Mononuclear cell (primary cell): ENCODE data around the gene SYNGAP1. TPM values are rescaled to one million over a fixed set of nuclear protein-coding genes. Genes with fewer than 3 reads are reported as not detected.

Experiments used
- H3K27me3 ChIP-seq: 2 replicates; pipeline ENCODE4 v1.6.0; 2011; ENCODE audit warnings: low read length, control low read depth; ENCODE audit not compliant: insufficient read depth
- H3K4me1 ChIP-seq: 2 replicates; pipeline ENCODE4 v1.5.1; 2011; ENCODE audit warnings: mild to moderate bottlenecking, low read length, control low read depth; ENCODE audit not compliant: insufficient read depth
- H3K4me3 ChIP-seq: 2 replicates; pipeline ENCODE4 v1.5.1; 2011; ENCODE audit warnings: mild to moderate bottlenecking, low read length, moderate library complexity
- H3K9me3 ChIP-seq: 2 replicates; pipeline ENCODE4 v1.5.1; 2011; ENCODE audit warnings: low read depth, mild to moderate bottlenecking, control low read depth, low read length
- total RNA-seq: library from RNA; depleted of rRNA; stranded (reverse); fragments of >200 nt; gene quantifications from one replicate; pipeline ENCODE4 v1.2.3, GENCODE V29; 2012

SYNGAP1 gene
- total RNA-seq, 1 donor = 10.5 TPM

DNA sequence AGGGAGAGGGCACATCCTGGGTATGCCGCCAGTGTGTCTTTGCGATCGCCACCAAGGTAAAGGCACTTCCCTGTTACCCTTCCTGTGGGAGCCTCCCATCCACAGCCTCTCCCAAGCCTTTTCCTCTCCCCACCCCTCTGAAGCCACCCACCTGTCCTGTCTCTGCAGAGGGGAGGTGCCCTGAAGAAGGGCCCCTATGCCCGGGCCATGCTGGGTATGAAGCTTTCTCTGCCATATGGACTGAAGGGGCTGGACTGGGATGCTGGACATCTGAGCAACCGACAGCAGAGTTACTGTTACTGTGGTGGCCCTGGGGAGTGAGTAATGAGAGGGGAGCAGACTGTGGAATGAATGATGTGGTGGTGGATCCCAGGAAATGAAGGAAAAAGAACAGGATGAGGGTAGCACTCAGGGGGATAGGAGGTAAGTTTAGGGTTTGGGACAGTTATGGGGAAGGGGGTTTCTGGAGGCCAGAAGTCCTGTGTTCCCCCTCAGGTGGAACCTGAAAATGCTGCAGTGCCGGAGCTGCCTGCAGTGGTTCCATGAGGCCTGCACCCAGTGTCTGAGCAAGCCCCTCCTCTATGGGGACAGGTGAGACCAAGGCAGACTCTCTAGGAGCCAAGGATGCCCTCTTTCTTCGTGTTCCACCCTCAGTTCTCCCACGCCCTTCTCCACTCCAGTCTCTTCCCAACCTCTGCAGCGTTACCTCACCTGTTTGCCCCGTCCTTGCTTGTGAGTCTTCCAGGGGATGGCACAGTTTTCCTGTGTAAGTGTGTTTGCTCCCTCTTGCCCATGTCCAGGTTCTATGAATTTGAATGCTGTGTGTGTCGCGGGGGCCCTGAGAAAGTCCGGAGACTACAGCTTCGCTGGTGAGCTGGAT, 6.4 kb upstream of the SYNGAP1 start:
- Histone ChIP-seq H3K9me3 (no peaks in the 10 kb centered on the region), H3K4me1 (peaks cover 64% of the 10 kb centered on the region), H3K27me3 (no peaks in the 10 kb centered on the region), H3K4me3 (no peak overlapping the region)

DNA sequence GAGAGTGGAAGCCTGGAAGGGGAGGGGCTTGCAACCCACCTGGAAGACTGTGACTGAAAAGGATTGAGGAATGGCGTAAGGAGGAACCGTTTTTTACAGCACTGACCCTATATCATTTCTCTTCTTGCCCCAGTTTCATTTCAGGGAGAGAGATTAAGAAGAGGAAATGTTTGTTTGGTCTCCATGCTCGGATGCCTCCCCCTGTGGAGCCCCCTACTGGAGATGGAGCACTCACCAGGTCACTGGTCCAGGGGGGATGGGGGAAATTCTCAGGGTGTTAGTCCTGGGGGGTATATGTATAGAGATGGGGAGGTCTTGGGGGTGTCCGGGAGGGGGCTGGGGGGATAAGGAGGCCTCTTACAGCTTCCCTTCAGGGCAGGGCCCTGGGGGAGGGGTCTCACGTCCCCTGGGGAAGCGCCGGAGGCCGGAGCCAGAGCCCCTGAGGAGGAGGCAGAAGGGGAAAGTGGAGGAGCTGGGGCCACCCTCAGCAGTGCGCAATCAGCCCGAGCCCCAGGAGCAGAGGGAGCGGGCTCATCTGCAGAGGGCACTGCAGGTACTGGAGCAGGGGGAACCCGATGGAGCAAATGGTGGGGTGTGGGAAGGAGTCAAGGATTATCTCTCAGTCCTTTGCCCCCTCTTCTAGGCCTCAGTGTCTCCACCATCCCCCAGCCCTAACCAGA, 5.1 kb upstream of the SYNGAP1 start:
- H3K4me3 ChIP-seq = no peak overlapping the region
- H3K9me3 ChIP-seq = no peaks in the 10 kb centered on the region
- peaks cover 71% of the 10 kb centered on the region for H3K4me1 ChIP-seq
- no peaks in the 10 kb centered on the region for H3K27me3 ChIP-seq

DNA sequence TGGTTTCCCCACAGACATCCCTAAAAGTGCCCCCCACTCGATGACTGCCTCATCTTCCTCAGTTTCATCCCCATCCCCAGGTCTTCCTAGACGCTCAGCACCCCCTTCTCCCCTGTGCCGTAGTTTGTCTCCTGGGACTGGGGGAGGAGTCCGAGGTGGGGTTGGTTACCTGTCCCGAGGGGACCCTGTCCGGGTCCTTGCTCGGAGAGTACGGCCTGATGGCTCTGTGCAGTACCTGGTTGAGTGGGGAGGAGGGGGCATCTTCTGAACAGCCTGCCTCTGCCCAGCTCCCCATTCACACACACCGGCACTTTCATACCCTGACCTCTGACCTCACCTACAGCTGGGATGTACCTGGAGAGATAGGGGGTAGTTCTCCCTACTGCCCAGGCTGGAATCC, 4.0 kb upstream of the SYNGAP1 start:
- no peak overlapping the region for H3K4me3 ChIP-seq
- H3K9me3 ChIP-seq = no peaks in the 10 kb centered on the region
- no peaks in the 10 kb centered on the region for H3K27me3 ChIP-seq
- H3K4me1 ChIP-seq = peaks cover 70% of the 10 kb centered on the region

GRCh38 chr6:33416386-33417127, 3.3 kb upstream of the SYNGAP1 start:
- Histone ChIP-seq H3K4me1 (peaks cover 67% of the 10 kb centered on the region), H3K9me3 (no peaks in the 10 kb centered on the region), H3K27me3 (no peaks in the 10 kb centered on the region), H3K4me3 (peak overlapping the region; percentile 43)

GRCh38 chr6:33417128-33417902, 2.5 kb upstream of the SYNGAP1 start:
- Histone ChIP-seq H3K9me3 (no peaks in the 10 kb centered on the region), H3K27me3 (no peaks in the 10 kb centered on the region), H3K4me3 (peak overlapping the region; percentile 43), H3K4me1 (peaks cover 59% of the 10 kb centered on the region)

- H3K9me3 ChIP-seq = no peaks in the 10 kb centered on the region
- H3K4me3 ChIP-seq = peak within 1 kb of the TSS; percentile 43
- no peaks in the 10 kb centered on the region for H3K27me3 ChIP-seq
- peaks cover 53% of the 10 kb centered on the region for H3K4me1 ChIP-seq
Observed at GRCh38 chr6:33417903-33418689, 1.8 kb upstream of the SYNGAP1 start, which contains the start of gene CUTA. Gene CUTA (minus strand): TSS chr6:33418107. CDS start chr6:33418000, 107 bp downstream.

DNA sequence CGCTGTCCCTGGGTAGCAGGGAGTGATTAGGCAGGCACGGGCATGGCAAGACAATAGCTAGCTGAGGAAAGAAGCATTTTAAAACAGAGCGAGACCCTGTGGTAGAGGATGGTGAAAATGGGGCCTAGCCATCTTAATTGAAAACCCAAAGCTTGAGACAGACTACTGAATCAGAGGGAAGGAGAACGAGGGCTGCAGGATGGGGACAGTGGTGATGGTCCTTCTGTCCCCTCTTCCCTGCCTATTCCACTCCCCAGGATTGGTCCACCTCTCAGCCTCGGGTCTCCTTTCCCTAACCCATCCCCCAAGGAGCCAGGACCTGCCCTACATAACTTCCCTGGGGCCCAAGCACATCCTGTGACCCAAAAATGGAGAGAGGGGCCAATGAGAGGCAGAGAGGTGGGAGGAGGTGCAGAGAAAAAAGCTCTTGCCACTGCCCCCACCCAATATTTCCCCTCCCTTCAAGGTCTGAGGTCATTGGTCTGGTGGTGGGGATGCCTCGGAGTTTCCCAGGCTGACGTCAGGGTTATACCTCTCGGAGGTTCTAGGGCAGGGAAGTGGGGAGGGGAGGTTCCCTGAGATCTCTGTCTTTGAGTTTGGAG, 1.1 kb upstream of the SYNGAP1 start:
- Histone ChIP-seq H3K9me3 (no peaks in the 10 kb centered on the region), H3K27me3 (no peaks in the 10 kb centered on the region), H3K4me1 (peaks cover 53% of the 10 kb centered on the region), H3K4me3 (peak overlapping the region; percentile 43)

DNA sequence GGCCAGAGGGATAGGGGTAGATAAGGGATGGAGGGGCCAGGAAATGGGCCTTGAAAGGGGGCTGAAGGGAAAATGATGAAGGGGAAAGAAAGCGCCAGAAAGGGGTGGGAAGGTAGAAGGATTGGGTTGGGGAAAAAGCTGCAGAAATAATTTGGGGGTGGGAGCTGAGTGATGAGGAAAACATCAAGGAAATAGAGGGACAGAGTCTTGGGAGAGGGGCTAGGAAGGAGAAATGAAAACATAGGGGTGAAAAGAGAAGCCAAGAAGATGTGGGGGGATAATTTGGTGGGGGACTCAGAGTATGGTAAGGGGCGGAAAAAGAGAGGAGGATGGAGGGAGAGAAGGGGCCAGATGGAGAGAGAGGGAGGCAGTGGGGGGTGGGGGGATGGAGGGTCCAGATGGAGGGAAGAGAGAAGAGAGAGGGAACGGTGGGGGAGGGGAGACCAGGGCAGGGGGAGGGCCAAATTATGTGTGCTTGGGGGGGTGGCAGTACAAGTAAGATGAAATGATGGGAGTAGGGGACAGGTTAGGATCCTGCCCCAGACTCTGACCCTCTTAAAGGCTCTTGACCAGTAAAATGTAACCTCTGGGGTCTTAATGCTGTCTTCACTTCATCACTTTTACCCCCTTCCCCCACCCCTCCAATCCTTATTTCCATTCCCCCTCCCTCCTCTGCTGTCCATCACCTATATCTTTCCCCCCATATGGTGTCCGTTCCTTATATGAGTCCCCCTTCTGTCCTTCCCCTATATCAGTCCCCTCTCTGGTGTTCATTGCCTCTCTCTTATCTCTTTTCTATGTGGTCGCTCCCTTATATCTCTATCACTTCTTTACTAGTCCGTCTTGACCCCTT, 852 bp downstream of the SYNGAP1 start:
- Histone ChIP-seq H3K27me3 (no peaks in the 10 kb centered on the region), H3K9me3 (no peaks in the 10 kb centered on the region), H3K4me3 (no peak overlapping the region), H3K4me1 (peaks cover 52% of the 10 kb centered on the region)

DNA sequence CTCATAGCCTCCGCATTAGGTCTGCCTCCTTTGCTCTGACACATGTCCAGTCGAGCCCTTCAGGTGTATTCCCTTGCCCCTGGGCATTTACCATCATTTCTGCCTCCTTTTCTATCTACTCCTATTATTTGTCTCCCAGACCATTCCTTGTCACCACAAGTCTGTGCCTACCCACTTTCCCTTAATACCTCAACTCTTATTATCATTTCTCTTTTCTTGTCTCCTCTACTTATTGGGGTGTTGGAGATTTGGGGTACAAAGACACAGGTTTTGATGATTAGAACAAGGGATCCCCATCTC, 1.4 kb downstream of the SYNGAP1 start:
- peaks cover 51% of the 10 kb centered on the region for H3K4me1 ChIP-seq
- H3K27me3 ChIP-seq = no peaks in the 10 kb centered on the region
- no peaks in the 10 kb centered on the region for H3K9me3 ChIP-seq
- no peak overlapping the region for H3K4me3 ChIP-seq

DNA sequence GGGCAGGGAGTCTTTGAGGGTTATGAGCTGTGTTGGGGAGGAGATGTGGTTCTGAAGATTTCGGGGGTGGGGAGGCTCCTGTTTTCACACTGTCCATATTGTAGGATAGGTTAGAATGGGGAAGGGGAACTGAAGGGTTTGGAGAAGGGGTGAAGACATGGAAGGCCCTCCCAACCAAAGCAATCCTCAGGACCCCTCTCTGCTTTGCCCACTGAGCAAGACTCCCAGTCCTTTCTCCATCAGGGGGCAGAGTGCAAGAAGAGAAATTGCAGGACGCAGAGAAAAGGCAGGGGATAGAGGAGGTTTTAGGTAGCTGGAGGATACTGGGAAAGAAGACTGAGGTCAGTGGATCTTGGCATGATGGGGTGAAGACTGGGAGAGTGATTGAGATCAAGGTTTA, 3.9 kb downstream of the SYNGAP1 start:
- peaks cover 47% of the 10 kb centered on the region for H3K4me1 ChIP-seq
- no peaks in the 10 kb centered on the region for H3K27me3 ChIP-seq
- H3K9me3 ChIP-seq = no peaks in the 10 kb centered on the region
- H3K4me3 ChIP-seq = no peak overlapping the region

- no peaks in the 10 kb centered on the region for H3K27me3 ChIP-seq
- H3K4me3 ChIP-seq = peak overlapping the region; percentile 36
- H3K4me1 ChIP-seq = peaks cover 45% of the 10 kb centered on the region
- H3K9me3 ChIP-seq = no peaks in the 10 kb centered on the region
Observed at GRCh38 chr6:33424855-33425667, 5.2 kb downstream of the SYNGAP1 start.

- peak overlapping the region; percentile 36 for H3K4me3 ChIP-seq
- no peaks in the 10 kb centered on the region for H3K27me3 ChIP-seq
- H3K9me3 ChIP-seq = no peaks in the 10 kb centered on the region
- peaks cover 54% of the 10 kb centered on the region for H3K4me1 ChIP-seq
Observed at GRCh38 chr6:33425668-33426577, 6.1 kb downstream of the SYNGAP1 start.
